HepG2 (cell line): ENCODE results near the gene FOXK2. TPM values are rescaled to one million over a fixed set of nuclear protein-coding genes. Genes with fewer than 3 reads are reported as not detected.

Experiments
- BHLHE40 ChIP-seq: IDR thresholded peaks from 2 replicates; pipeline ENCODE4 v1.6.1; 2011; ENCODE audit warnings: low read length, improper control_type of control experiment
- MAFG ChIP-seq: sonication (generic); formaldehyde crosslinking; IDR thresholded peaks from 2 replicates; pipeline ENCODE4 v1.5.1; 2020; ENCODE audit warnings: mild to moderate bottlenecking, missing genetic modification reagents
- NFIB ChIP-seq: sonication (generic); formaldehyde crosslinking; IDR thresholded peaks from 2 replicates; pipeline ENCODE4 v1.9.0; 2021; ENCODE audit warnings: missing genetic modification reagents, mild to moderate bottlenecking, borderline replicate concordance
- PHF5A ChIP-seq: IDR thresholded peaks from one replicate; pipeline ENCODE4 v1.6.1; 2018; ENCODE audit warnings: low read depth, missing genetic modification reagents; ENCODE audit not compliant: unreplicated experiment
- PTBP1 ChIP-seq: fragments of 200-400 bp; formaldehyde crosslinking; IDR thresholded peaks from 2 replicates; pipeline ENCODE4 v1.6.1; 2018; ENCODE audit warnings: low read length, low read depth; ENCODE audit not compliant: poor library complexity, severe bottlenecking
- SKIL ChIP-seq: sonication (generic); formaldehyde crosslinking; IDR thresholded peaks from 2 replicates; pipeline ENCODE4 v1.8.0; 2022; ENCODE audit warnings: missing genetic modification reagents, mild to moderate bottlenecking, moderate library complexity, borderline replicate concordance
- SNAI1 ChIP-seq: sonication (generic); formaldehyde crosslinking; IDR thresholded peaks from 2 replicates; pipeline ENCODE4 v1.5.0; 2020; ENCODE audit warnings: mild to moderate bottlenecking, missing genetic modification reagents, borderline replicate concordance
- SOX13 ChIP-seq, 3 experiments: fragments of 450-650 bp in 1 of 3; sonication (generic) in 1 of 3; formaldehyde crosslinking in 1 of 3; IDR thresholded peaks in 2 of 3; conservative IDR thresholded peaks in 1 of 3; 2 replicates each; pipeline versions ENCODE4 v1.5.0 to v1.6.1; 2016 to 2020; ENCODE audit warnings: antibody characterized with exemption in 1 of 3, mild to moderate bottlenecking in 1 of 3, missing compliant biosample characterization in 1 of 3, missing genetic modification reagents in 1 of 3, moderate library complexity in 1 of 3
- ZBTB1 ChIP-seq: sonication (generic); formaldehyde crosslinking; IDR thresholded peaks from 2 replicates; pipeline ENCODE4 v1.4.0; 2020; ENCODE audit warnings: missing genetic modification reagents, borderline replicate concordance
- ZNF224 ChIP-seq: sonication (generic); formaldehyde crosslinking; IDR thresholded peaks from 2 replicates; pipeline ENCODE4 v1.5.0; 2020; ENCODE audit warnings: mild to moderate bottlenecking, missing genetic modification reagents
- ZNF589 ChIP-seq: sonication (generic); formaldehyde crosslinking; conservative IDR thresholded peaks from 2 replicates; pipeline ENCODE4 v1.8.0; 2022; ENCODE audit warnings: mild to moderate bottlenecking, moderate library complexity, missing genetic modification reagents
- ZNF724P ChIP-seq: sonication (generic); formaldehyde crosslinking; IDR thresholded peaks from 2 replicates; pipeline ENCODE4 v1.8.0; 2022; ENCODE audit warnings: missing genetic modification reagents, borderline replicate concordance
- polyA plus RNA-seq, 8 experiments: library from polyadenylated mRNA; depleted of rRNA in 3 of 8; stranded (reverse) in 7 of 8; unstranded in 1 of 8; fragments of >200 nt; fragmentation: Illumina TruSeq in 4 of 8; extraction: Trizol in 4 of 8; gene quantifications; 2 replicates each; pipeline versions ENCODE4 v1.2.1 to v1.2.3, GENCODE V29; 2011 to 2016; ENCODE audit warnings: low read depth in 4 of 8, missing spikeins in 1 of 8, mixed read lengths in 1 of 8; ENCODE audit not compliant: insufficient read depth in 1 of 8
- total RNA-seq, 5 experiments: library from RNA; depleted of rRNA; stranded (reverse); fragments of >200 nt; fragmentation: Illumina TruSeq; extraction: Trizol; gene quantifications; 2 replicates each; pipeline ENCODE4 v1.2.3, GENCODE V29; 2016; ENCODE audit warnings: low read depth in 1 of 5
- TF ChIP-seq, protein P1 (sequence below): sonication (generic); formaldehyde crosslinking; IDR thresholded peaks from 2 replicates; pipeline ENCODE4 v1.4.0; 2020; ENCODE audit warnings: missing genetic modification reagents
- TF ChIP-seq, protein P2 (sequence below): IDR thresholded peaks from 2 replicates; pipeline ENCODE4 v1.6.1; 2012; ENCODE audit warnings: inconsistent platforms
- TF ChIP-seq, protein P3 (sequence below): sonication (generic); formaldehyde crosslinking; IDR thresholded peaks from 2 replicates; pipeline ENCODE4 v1.4.0; 2020; ENCODE audit warnings: missing genetic modification reagents
- TF ChIP-seq, protein P4 (sequence below): sonication (generic); formaldehyde crosslinking; IDR thresholded peaks from 2 replicates; pipeline ENCODE4 v1.8.0; 2022; ENCODE audit warnings: low read depth, missing genetic modification reagents

The FOXK2 gene
- total and polyA plus RNA-seq, 2 of the 13 experiments (the other 11 are each of a cell fraction or from before 2014, with no cell fraction given): 67.1 to 67.2 TPM

GRCh38 chr17:82518826-82519810 is at the start of gene FOXK2 (continued):
- TF ChIP-seq, protein P1, sequence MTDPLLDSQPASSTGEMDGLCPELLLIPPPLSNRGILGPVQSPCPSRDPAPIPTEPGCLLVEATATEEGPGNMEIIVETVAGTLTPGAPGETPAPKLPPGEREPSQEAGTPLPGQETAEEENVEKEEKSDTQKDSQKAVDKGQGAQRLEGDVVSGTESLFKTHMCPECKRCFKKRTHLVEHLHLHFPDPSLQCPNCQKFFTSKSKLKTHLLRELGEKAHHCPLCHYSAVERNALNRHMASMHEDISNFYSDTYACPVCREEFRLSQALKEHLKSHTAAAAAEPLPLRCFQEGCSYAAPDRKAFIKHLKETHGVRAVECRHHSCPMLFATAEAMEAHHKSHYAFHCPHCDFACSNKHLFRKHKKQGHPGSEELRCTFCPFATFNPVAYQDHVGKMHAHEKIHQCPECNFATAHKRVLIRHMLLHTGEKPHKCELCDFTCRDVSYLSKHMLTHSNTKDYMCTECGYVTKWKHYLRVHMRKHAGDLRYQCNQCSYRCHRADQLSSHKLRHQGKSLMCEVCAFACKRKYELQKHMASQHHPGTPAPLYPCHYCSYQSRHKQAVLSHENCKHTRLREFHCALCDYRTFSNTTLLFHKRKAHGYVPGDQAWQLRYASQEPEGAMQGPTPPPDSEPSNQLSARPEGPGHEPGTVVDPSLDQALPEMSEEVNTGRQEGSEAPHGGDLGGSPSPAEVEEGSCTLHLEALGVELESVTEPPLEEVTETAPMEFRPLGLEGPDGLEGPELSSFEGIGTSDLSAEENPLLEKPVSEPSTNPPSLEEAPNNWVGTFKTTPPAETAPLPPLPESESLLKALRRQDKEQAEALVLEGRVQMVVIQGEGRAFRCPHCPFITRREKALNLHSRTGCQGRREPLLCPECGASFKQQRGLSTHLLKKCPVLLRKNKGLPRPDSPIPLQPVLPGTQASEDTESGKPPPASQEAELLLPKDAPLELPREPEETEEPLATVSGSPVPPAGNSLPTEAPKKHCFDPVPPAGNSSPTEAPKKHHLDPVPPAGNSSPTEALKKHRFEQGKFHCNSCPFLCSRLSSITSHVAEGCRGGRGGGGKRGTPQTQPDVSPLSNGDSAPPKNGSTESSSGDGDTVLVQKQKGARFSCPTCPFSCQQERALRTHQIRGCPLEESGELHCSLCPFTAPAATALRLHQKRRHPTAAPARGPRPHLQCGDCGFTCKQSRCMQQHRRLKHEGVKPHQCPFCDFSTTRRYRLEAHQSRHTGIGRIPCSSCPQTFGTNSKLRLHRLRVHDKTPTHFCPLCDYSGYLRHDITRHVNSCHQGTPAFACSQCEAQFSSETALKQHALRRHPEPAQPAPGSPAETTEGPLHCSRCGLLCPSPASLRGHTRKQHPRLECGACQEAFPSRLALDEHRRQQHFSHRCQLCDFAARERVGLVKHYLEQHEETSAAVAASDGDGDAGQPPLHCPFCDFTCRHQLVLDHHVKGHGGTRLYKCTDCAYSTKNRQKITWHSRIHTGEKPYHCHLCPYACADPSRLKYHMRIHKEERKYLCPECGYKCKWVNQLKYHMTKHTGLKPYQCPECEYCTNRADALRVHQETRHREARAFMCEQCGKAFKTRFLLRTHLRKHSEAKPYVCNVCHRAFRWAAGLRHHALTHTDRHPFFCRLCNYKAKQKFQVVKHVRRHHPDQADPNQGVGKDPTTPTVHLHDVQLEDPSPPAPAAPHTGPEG (CRISPR knock-in tag): no peak; the same call in none of the 2 replicates
- TF ChIP-seq, protein P2, sequence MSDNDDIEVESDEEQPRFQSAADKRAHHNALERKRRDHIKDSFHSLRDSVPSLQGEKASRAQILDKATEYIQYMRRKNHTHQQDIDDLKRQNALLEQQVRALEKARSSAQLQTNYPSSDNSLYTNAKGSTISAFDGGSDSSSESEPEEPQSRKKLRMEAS: peak; percentile 88
- no peak for TF ChIP-seq ZNF724P (CRISPR knock-in tag)
- 0 out of 2 replicates have a peak, but pooled peaks have one; percentile 14 for TF ChIP-seq ZBTB1
- TF ChIP-seq PTBP1: no peak
- no peak for TF ChIP-seq NFIB (CRISPR knock-in tag)
- no peak for TF ChIP-seq PHF5A (CRISPR knock-in tag)
- TF ChIP-seq MAFG (CRISPR knock-in tag): no peak
- TF ChIP-seq, protein P3, sequence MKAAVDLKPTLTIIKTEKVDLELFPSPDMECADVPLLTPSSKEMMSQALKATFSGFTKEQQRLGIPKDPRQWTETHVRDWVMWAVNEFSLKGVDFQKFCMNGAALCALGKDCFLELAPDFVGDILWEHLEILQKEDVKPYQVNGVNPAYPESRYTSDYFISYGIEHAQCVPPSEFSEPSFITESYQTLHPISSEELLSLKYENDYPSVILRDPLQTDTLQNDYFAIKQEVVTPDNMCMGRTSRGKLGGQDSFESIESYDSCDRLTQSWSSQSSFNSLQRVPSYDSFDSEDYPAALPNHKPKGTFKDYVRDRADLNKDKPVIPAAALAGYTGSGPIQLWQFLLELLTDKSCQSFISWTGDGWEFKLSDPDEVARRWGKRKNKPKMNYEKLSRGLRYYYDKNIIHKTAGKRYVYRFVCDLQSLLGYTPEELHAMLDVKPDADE (CRISPR knock-in tag): no peak
- TF ChIP-seq SNAI1 (CRISPR knock-in tag): no peak
- TF ChIP-seq ZNF224 (CRISPR knock-in tag): no peak
- TF ChIP-seq SOX13 (IDR thresholded peaks at IDR 0.05): no peak
- peak in 1 of 2 experiments; percentile 3; a peak in 1 of 4 replicates for TF ChIP-seq SOX13 (CRISPR knock-in tag; conservative IDR thresholded peaks at IDR 0.05 in 1 of 2, IDR thresholded peaks at IDR 0.05 in 1 of 2)
- TF ChIP-seq BHLHE40: peak; percentile 70
- TF ChIP-seq SKIL (CRISPR knock-in tag): no peak
- TF ChIP-seq ZNF589 (CRISPR knock-in tag): peak; percentile 65; the same call in 1 of the 2 replicates
- TF ChIP-seq, protein P4, sequence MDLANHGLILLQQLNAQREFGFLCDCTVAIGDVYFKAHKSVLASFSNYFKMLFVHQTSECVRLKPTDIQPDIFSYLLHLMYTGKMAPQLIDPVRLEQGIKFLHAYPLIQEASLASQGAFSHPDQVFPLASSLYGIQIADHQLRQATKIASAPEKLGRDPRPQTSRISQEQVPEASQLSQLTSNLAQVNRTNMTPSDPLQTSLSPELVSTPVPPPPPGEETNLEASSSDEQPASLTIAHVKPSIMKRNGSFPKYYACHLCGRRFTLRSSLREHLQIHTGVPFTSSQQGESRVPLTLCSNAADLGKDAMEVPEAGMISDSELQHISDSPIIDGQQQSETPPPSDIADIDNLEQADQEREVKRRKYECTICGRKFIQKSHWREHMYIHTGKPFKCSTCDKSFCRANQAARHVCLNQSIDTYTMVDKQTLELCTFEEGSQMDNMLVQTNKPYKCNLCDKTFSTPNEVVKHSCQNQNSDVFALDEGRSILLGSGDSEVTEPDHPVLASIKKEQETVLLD (CRISPR knock-in tag): peak; percentile 96
